Pancreas (tissue), 10 donors: ENCODE data around the gene PAX8. TPM values are rescaled to one million over a fixed set of nuclear protein-coding genes. Genes with fewer than 3 reads are reported as not detected.

ENCODE experiments used
- ATAC-seq, 4 donors: fragments of 200-7000 bp; cut with Tn5 transposase; one replicate each; pipeline versions ENCODE4 v1.8.0 to v1.9.1; 2020; ENCODE audit warnings: mild to moderate bottlenecking in 4 of 4, moderate library complexity in 4 of 4
- DNase-seq, 6 donors: peaks; one replicate each; pipeline ENCODE4 v3.0.0-alpha.2; 2020
- FAIRE-seq: peaks from 2 replicates; lab custom pipeline; 2012; peaks lifted over from hg19 to GRCh38; lab: Jason Lieb, UNC
- H3K27ac ChIP-seq, 4 donors: fragments of 200-600 bp; sonication (generic); 1 replicate in 3 of 4; 2 replicates in 1 of 4; pipeline versions ENCODE4 v1.5.0 to v1.8.0; 2020
- H3K27me3 ChIP-seq, 4 donors: fragments of 200-600 bp; one replicate each; pipeline ENCODE4 v1.8.0; 2021
- H3K36me3 ChIP-seq, 3 donors: fragments of 200-600 bp; sonication (generic) in 1 of 3; one replicate each; pipeline versions ENCODE4 v1.5.0 to v1.8.0; 2020 to 2021
- H3K4me1 ChIP-seq, 3 donors: fragments of 200-600 bp; one replicate each; pipeline ENCODE4 v1.8.0; 2021
- H3K4me3 ChIP-seq, 4 donors: fragments of 200-600 bp; sonication (generic) in 2 of 4; one replicate each; pipeline versions ENCODE4 v1.5.0 to v1.8.0; 2020 to 2021
- H3K9me3 ChIP-seq, 4 donors: fragments of 200-600 bp; one replicate each; pipeline ENCODE4 v1.8.0; 2021
- CTCF ChIP-seq, 4 donors: fragments of 200-600 bp; sonication (generic) in 3 of 4; IDR thresholded peaks; one replicate each; pipeline versions ENCODE4 v1.5.0 to v1.8.0; 2021; ENCODE audit warnings: antibody characterized with exemption in 4 of 4
- WGBS, 2 donors: extraction: QIAGEN DNeasy Blood & Tissue Kit; methylation state at CpG; one replicate each; pipeline ENCODE4 v1.1.7; 2013; 5-methylcytosine and 5-hydroxymethylcytosine counted together
- intact Hi-C, 3 donors: fragments of 100-400 bp; cut with DNase I; formaldehyde crosslinking; loops; one replicate each; pipeline versions ENCODE4 v1.11.1 to v1.14.2; 2022
- polyA plus RNA-seq, 2 donors: library from polyadenylated mRNA; stranded (reverse); fragments of 200-250 nt; gene quantifications; one replicate each; pipeline ENCODE4 v1.2.3, GENCODE V29; 2013
- total RNA-seq, 6 donors: library from RNA; stranded (reverse); fragmentation: NEBNext Ultra II Directional in 4 of 6; extraction: Animal tissue kit (Norgen Biotek cat#: 25700) in 4 of 6; gene quantifications; one replicate each; pipeline versions ENCODE4 v1.2.1 to v1.2.4, GENCODE V29; 2021 to 2023
- donor health status: healthy with polysubstance abuse.
- donor health status: DM: no; HTN: no; CAD: no; lungs with moderate emphysema.
- donor health status: DM: no; HTN: no; CAD: no.
- donor health status: control.
- donor health status: control.
- donor health status: Bipolar disorder and iron deficiency.
- donor health status: DM: yes; HTN: yes; CAD: no.
- donor health status: DM: no; HTN: no; CAD: no.
- donor health status: DM: no; HTN: no; CAD: no.
- donor health status: DM: yes; HTN: yes; CAD: no.

The PAX8 gene
- total and polyA plus RNA-seq, 8 donors: 0.23 to 1.1 (median 0.55) TPM; not detected in 2

GRCh38 chr2:113253453-113253852, 25.3 kb downstream of the PAX8 start:
- H3K4me3 ChIP-seq: no peak overlapping the region
- H3K4me1 ChIP-seq: peaks cover 0 to 3% (median 0%) of the 10 kb centered on the region in 3 donors
- H3K27me3 ChIP-seq: no peaks in the 10 kb centered on the region
- intact Hi-C loops: loop anchor here in 2 of 3 donors (10.0 kb wide), 1 partner anchor 111 kb away; no protein-coding TSS in a partner anchor
- TF ChIP-seq CTCF (IDR thresholded peaks at IDR 0.05): no peak
- no peaks in the 10 kb centered on the region for H3K36me3 ChIP-seq
- no peak for FAIRE-seq
- no peak overlapping the region for H3K27ac ChIP-seq
- 74 to 86% methylated on average over 4 of the region's 4 CpGs for WGBS, 2 donors
- ATAC-seq: no peak
- H3K9me3 ChIP-seq: no peaks in the 10 kb centered on the region
- DNase-seq: no peak

GRCh38 chr2:113252047-113252590, 26.6 kb downstream of the PAX8 start:
- DNase-seq (no peak), FAIRE-seq (no peak), ATAC-seq (no peak)
- WGBS, 2 donors: 88 to 96% methylated on average over 3 of the region's 3 CpGs
- H3K9me3 ChIP-seq: no peaks in the 10 kb centered on the region
- H3K27ac ChIP-seq: no peak overlapping the region
- H3K4me3 ChIP-seq: no peak overlapping the region
- peaks cover 0 to 3% (median 0%) of the 10 kb centered on the region in 3 donors for H3K4me1 ChIP-seq
- no peaks in the 10 kb centered on the region for H3K36me3 ChIP-seq
- H3K27me3 ChIP-seq: no peaks in the 10 kb centered on the region
- no peak for TF ChIP-seq CTCF (IDR thresholded peaks at IDR 0.05)
- intact Hi-C loops: loop anchor here in 2 of 3 donors (10.0 kb wide), 1 partner anchor 113 kb away; no protein-coding TSS in a partner anchor

GRCh38 chr2:113251118-113251517, 27.6 kb downstream of the PAX8 start:
- no peak for DNase-seq
- no peaks in the 10 kb centered on the region for H3K36me3 ChIP-seq
- FAIRE-seq: no peak
- H3K9me3 ChIP-seq: no peaks in the 10 kb centered on the region
- no peak for ATAC-seq
- no peak overlapping the region for H3K4me3 ChIP-seq
- intact Hi-C loops: loop anchor here in 2 of 3 donors (10.0 kb wide), 1 partner anchor 114 kb away; no protein-coding TSS in a partner anchor
- 61 to 77% methylated on average over 7 of the region's 7 CpGs for WGBS, 2 donors
- no peaks in the 10 kb centered on the region for H3K27me3 ChIP-seq
- no peak overlapping the region for H3K27ac ChIP-seq
- TF ChIP-seq CTCF (IDR thresholded peaks at IDR 0.05): no peak
- H3K4me1 ChIP-seq: peaks cover 0 to 3% (median 0%) of the 10 kb centered on the region in 3 donors

GRCh38 chr2:113248997-113249770, 29.5 kb downstream of the PAX8 start:
- intact Hi-C loops: loop anchor here in 1 of 3 donors (2.0 kb wide), 1 partner anchor 122 kb away; no protein-coding TSS in a partner anchor
- WGBS, 2 donors: 28 to 37% methylated on average over 10 of the region's 10 CpGs
- no peak overlapping the region for H3K4me3 ChIP-seq
- no peaks in the 10 kb centered on the region for H3K27me3 ChIP-seq
- H3K4me1 ChIP-seq: peaks cover 0 to 3% (median 0%) of the 10 kb centered on the region in 3 donors
- FAIRE-seq: no peak
- no peaks in the 10 kb centered on the region for H3K9me3 ChIP-seq
- DNase-seq: peak; percentile 61 to 85 (median 80)
- no peaks in the 10 kb centered on the region for H3K36me3 ChIP-seq
- peak; percentile 84 to 97 (median 92) for ATAC-seq
- peak; percentile 78 to 92 (median 88) for TF ChIP-seq CTCF (IDR thresholded peaks at IDR 0.05)
- H3K27ac ChIP-seq: no peak overlapping the region
